HL-60 (cell line): ENCODE results near the gene EAF2.
"Not testable (repeated sequence)": the region's sequence is repeated elsewhere in the genome, so short reads cannot be mapped to it uniquely, and the experiment has no call there.

Experiments
- DNase-seq, 2 experiments: peaks; one replicate each; pipeline ENCODE4 v3.0.0-alpha.2; 2010 to 2020; ENCODE audit warnings: low read depth in 1 of 2, low spot score in 1 of 2
- H3K27ac ChIP-seq: fragments of 250-450 bp; sonication (Bioruptor Pico); replicated peaks from 2 replicates; pipeline ENCODE4 v1.5.1; 2020; ENCODE audit warnings: mild to moderate bottlenecking, moderate library complexity
- H3K27me3 ChIP-seq: fragments of 250-450 bp; sonication (Bioruptor Pico); 2 replicates; pipeline ENCODE4 v1.5.1; 2021; ENCODE audit warnings: mild to moderate bottlenecking, moderate library complexity; ENCODE audit not compliant: insufficient read depth, poor library complexity, severe bottlenecking
- H3K4me3 ChIP-seq: replicated peaks from 2 replicates; pipeline ENCODE4 v1.5.1; 2011; ENCODE audit warnings: mild to moderate bottlenecking, control low read depth, low read length; ENCODE audit not compliant: insufficient read depth
- GABPA ChIP-seq: IDR thresholded peaks from 2 replicates; pipeline ENCODE4 v1.6.1; 2012; ENCODE audit warnings: low read depth
- POLR2AphosphoS5 ChIP-seq: IDR thresholded peaks from 2 replicates; pipeline ENCODE4 v1.6.1; 2012; ENCODE audit warnings: low read depth
- SPI1 ChIP-seq: IDR thresholded peaks from 2 replicates; pipeline ENCODE4 v1.6.1; 2012; ENCODE audit warnings: low read depth, mild to moderate bottlenecking, borderline replicate concordance
- TF ChIP-seq, protein P1 (sequence below): IDR thresholded peaks from one replicate; pipeline ENCODE4 v1.5.1; 2011; ENCODE audit warnings: low read length, control low read depth, inconsistent platforms; ENCODE audit not compliant: insufficient read depth
- TF ChIP-seq, protein P2 (sequence below): IDR thresholded peaks from 2 replicates; pipeline ENCODE4 v1.6.1; 2012; ENCODE audit warnings: low read depth; ENCODE audit not compliant: insufficient replicate concordance

EAF2 gene

DNA sequence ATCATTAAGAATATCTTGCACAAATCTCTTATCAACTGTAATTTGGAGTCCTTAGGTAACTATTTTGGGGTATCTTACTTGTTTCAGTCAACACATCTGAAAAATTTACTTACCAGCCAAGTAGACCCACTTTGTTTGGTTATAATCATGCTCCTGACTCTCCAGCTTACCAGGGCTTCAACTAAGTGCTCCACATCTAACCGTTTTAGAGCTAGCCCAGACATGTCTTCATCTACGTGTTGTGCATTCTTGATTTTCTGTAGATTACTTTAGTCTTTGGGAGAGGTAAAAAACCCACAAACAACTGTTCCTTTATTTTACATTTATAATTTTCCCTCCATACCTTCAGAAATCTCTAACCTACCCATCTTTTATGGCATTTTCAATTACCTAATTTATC, 17.2 kb downstream of the EAF2 start:
- H3K27me3 ChIP-seq, result no peaks in the 10 kb centered on the region
- H3K27ac ChIP-seq, result no peak overlapping the region
- DNase-seq, result no peak
- H3K4me3 ChIP-seq, result no peak overlapping the region
- TF ChIP-seq, protein P1, sequence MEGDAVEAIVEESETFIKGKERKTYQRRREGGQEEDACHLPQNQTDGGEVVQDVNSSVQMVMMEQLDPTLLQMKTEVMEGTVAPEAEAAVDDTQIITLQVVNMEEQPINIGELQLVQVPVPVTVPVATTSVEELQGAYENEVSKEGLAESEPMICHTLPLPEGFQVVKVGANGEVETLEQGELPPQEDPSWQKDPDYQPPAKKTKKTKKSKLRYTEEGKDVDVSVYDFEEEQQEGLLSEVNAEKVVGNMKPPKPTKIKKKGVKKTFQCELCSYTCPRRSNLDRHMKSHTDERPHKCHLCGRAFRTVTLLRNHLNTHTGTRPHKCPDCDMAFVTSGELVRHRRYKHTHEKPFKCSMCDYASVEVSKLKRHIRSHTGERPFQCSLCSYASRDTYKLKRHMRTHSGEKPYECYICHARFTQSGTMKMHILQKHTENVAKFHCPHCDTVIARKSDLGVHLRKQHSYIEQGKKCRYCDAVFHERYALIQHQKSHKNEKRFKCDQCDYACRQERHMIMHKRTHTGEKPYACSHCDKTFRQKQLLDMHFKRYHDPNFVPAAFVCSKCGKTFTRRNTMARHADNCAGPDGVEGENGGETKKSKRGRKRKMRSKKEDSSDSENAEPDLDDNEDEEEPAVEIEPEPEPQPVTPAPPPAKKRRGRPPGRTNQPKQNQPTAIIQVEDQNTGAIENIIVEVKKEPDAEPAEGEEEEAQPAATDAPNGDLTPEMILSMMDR, result no peak
- no peak for TF ChIP-seq GABPA
- TF ChIP-seq, protein P2, sequence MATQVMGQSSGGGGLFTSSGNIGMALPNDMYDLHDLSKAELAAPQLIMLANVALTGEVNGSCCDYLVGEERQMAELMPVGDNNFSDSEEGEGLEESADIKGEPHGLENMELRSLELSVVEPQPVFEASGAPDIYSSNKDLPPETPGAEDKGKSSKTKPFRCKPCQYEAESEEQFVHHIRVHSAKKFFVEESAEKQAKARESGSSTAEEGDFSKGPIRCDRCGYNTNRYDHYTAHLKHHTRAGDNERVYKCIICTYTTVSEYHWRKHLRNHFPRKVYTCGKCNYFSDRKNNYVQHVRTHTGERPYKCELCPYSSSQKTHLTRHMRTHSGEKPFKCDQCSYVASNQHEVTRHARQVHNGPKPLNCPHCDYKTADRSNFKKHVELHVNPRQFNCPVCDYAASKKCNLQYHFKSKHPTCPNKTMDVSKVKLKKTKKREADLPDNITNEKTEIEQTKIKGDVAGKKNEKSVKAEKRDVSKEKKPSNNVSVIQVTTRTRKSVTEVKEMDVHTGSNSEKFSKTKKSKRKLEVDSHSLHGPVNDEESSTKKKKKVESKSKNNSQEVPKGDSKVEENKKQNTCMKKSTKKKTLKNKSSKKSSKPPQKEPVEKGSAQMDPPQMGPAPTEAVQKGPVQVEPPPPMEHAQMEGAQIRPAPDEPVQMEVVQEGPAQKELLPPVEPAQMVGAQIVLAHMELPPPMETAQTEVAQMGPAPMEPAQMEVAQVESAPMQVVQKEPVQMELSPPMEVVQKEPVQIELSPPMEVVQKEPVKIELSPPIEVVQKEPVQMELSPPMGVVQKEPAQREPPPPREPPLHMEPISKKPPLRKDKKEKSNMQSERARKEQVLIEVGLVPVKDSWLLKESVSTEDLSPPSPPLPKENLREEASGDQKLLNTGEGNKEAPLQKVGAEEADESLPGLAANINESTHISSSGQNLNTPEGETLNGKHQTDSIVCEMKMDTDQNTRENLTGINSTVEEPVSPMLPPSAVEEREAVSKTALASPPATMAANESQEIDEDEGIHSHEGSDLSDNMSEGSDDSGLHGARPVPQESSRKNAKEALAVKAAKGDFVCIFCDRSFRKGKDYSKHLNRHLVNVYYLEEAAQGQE, result no peak
- no peak for TF ChIP-seq POLR2AphosphoS5
- no peak for TF ChIP-seq SPI1

DNA sequence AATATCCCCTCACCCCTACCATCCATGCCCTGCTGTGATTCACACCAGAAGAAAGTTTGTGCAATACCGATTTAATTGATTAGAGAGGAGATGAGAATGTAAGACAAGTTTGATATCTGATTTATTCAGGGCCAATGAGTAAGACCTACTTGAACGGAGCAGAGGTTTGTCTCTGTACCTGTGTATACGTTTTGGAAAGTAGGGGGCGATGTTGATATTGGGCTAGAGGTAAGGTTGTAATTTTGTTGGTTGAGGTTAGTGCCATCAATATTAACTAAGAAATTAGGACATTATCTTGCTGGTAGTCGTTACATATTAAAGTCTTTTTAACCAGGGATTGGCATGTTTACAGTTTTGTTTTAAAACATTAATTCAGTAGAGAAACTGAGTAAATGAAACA, 20.5 kb downstream of the EAF2 start:
- Histone ChIP-seq H3K27me3 (no peaks in the 10 kb centered on the region), H3K27ac (no peak overlapping the region), H3K4me3 (no peak overlapping the region)
- TF ChIP-seq GABPA (no peak), POLR2AphosphoS5 (no peak), SPI1 (no peak)
- TF ChIP-seq, protein P2, result no peak
- TF ChIP-seq, protein P1, result no peak
- no peak for DNase-seq

DNA sequence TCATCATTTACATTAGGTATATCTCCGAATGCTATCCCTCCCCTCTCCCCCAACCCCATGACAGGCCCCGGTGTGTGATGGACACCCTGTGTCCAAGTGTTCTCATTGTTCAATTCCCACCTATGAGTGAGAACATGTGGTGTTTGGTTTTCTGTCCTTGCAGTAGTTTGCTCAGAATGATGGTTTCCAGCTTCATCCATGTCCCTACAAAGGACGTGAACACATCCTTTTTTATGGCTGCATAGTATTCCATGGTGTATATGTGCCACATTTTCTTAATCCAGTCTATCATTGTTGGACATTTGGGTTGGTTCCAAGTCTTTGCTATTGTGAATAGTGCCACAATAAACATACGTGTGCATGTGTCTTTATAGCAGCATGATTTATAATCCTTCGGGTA, 22.8 kb downstream of the EAF2 start:
- H3K4me3 ChIP-seq, H3K27me3 ChIP-seq, H3K27ac ChIP-seq, DNase-seq: not testable (repeated sequence)

DNA sequence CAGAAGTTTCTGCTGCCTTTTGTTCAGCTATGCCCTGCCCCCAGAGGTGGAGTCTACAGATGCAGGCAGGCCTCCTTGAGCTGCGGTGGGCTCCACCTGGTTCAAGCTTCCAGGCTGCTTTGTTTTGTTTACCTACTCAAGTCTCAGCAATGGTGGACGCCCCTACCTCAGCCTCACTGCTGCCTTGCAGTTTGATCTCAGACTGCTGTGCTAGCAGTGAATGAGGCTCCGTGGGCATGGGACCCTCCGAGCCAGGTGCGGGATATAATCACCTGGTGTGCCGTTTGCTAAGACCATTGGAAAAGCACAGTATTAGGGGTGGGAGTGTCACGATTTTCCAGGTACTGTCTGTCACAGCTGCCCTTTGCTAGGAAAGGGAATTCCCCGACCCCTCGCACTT, 28.2 kb downstream of the EAF2 start:
- not testable (repeated sequence) for H3K27ac ChIP-seq, H3K4me3 ChIP-seq

DNA sequence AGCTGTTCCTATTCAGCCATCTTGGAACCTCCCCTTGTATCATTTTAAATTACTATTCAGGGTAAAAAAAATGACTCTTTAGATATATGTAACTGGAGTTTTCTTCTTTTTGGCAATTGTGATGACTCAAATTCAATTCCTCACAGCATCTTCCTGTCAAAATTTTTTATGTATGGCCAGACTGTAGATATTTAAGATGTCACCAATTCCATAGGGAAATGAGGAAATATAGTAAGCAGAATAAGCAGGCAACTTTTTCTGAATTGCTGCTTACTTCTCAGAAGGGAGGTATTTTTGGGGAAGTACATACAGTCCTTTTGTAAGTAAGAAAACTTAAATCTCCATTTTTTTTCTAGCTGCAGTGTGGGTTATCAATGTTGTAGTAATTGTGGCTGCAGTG, 28.8 kb downstream of the EAF2 start:
- TF ChIP-seq SPI1, result no peak
- TF ChIP-seq, protein P1, result no peak
- TF ChIP-seq, protein P2, result no peak
- no peak for TF ChIP-seq POLR2AphosphoS5
- no peak for TF ChIP-seq GABPA
- no peak overlapping the region for H3K4me3 ChIP-seq
- no peak for DNase-seq

More for the DNA sequence above, 28.2 kb downstream of the EAF2 start:
- not testable (repeated sequence) for H3K27me3 ChIP-seq, DNase-seq

More for the DNA sequence above, 28.8 kb downstream of the EAF2 start:
- Histone ChIP-seq H3K27me3 (no peaks in the 10 kb centered on the region), H3K27ac (no peak overlapping the region)
